Stomach (tissue), 4 donors: ENCODE data around the gene TWF1.

ENCODE experiments used
- CTCF ChIP-seq, 7 experiments: fragments of 450-650 bp in 4 of 7; fragments of 200-600 bp in 3 of 7; sonication (generic) in 3 of 7; IDR thresholded peaks; one replicate each; pipeline ENCODE4 v1.5.1; 2016 to 2019; ENCODE audit warnings: antibody characterized with exemption in 7 of 7, control low read depth in 2 of 7, mild to moderate bottlenecking in 1 of 7
- EP300 ChIP-seq: sonication (generic); formaldehyde crosslinking; IDR thresholded peaks from one replicate; pipeline ENCODE4 v1.6.1; 2017; ENCODE audit warnings: antibody characterized with exemption
- POLR2A ChIP-seq, 4 donors: fragments of 450-650 bp; IDR thresholded peaks; one replicate each; pipeline ENCODE4 v1.6.1; 2016; ENCODE audit warnings: antibody characterized with exemption in 4 of 4, control low read depth in 2 of 4, mild to moderate bottlenecking in 1 of 4, moderate library complexity in 1 of 4

- no peak for TF ChIP-seq POLR2A (IDR thresholded peaks at IDR 0.05)
- TF ChIP-seq EP300: no peak
- TF ChIP-seq CTCF (IDR thresholded peaks at IDR 0.05): no peak
Measured at GRCh38 chr12:43840338-43840737, 34.2 kb upstream of the TWF1 start.
